Subcutaneous adipose tissue (tissue), 4 donors: Measurements from ENCODE around the gene CEACAM5. TPM values are rescaled to one million over a fixed set of nuclear protein-coding genes. Genes with fewer than 3 reads are reported as not detected.

Source experiments
- CTCF ChIP-seq: fragments of 450-650 bp; IDR thresholded peaks from one replicate; pipeline ENCODE4 v1.5.1; 2016; ENCODE audit warnings: low read depth, mild to moderate bottlenecking, control low read depth, antibody characterized with exemption, moderate library complexity
- total RNA-seq, 4 donors: library from RNA; depleted of rRNA; stranded (reverse); fragments of >200 nt; gene quantifications; one replicate each; pipeline ENCODE4 v1.1.0, GENCODE V29; 2016

Gene CEACAM5
- total RNA-seq, 4 donors from 2014 or later: 0.17 to 1.6 TPM; not detected in 2

- TF ChIP-seq CTCF: no peak
Measured at GRCh38 chr19:41701401-41702075, 6.9 kb upstream of the CEACAM5 start.

- no peak for TF ChIP-seq CTCF
Measured at GRCh38 chr19:41702171-41702651, 6.2 kb upstream of the CEACAM5 start.

DNA sequence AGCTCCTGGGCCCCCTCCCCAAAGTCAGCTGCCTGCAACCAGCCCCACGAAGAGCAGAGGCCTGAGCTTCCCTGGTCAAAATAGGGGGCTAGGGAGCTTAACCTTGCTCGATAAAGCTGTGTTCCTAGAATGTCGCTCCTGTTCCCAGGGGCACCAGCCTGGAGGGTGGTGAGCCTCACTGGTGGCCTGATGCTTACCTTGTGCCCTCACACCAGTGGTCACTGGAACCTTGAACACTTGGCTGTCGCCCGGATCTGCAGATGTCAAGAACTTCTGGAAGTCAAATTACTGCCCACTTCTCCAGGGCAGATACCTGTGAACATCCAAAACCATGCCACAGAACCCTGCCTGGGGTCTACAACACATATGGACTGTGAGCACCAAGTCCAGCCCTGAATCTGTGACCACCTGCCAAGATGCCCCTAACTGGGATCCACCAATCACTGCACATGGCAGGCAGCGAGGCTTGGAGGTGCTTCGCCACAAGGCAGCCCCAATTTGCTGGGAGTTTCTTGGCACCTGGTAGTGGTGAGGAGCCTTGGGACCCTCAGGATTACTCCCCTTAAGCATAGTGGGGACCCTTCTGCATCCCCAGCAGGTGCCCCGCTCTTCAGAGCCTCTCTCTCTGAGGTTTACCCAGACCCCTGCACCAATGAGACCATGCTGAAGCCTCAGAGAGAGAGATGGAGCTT, 4.7 kb upstream of the CEACAM5 start:
- TF ChIP-seq CTCF: no peak

- no peak for TF ChIP-seq CTCF
Measured at GRCh38 chr19:41705393-41706174, 2.8 kb upstream of the CEACAM5 start.

DNA sequence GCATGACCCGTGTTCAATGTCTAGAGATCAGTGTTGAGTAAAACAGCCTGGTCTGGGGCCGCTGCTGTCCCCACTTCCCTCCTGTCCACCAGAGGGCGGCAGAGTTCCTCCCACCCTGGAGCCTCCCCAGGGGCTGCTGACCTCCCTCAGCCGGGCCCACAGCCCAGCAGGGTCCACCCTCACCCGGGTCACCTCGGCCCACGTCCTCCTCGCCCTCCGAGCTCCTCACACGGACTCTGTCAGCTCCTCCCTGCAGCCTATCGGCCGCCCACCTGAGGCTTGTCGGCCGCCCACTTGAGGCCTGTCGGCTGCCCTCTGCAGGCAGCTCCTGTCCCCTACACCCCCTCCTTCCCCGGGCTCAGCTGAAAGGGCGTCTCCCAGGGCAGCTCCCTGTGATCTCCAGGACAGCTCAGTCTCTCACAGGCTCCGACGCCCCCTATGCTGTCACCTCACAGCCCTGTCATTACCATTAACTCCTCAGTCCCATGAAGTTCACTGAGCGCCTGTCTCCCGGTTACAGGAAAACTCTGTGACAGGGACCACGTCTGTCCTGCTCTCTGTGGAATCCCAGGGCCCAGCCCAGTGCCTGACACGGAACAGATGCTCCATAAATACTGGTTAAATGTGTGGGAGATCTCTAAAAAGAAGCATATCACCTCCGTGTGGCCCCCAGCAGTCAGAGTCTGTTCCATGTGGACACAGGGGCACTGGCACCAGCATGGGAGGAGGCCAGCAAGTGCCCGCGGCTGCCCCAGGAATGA, 1.5 kb upstream of the CEACAM5 start:
- no peak for TF ChIP-seq CTCF

GRCh38 chr19:41707502-41707812, 969 bp upstream of the CEACAM5 start:
- TF ChIP-seq CTCF: no peak
